D341Med (cell line): ENCODE data around the gene CSNK1G2.

Source experiments
- DNase-seq: peaks from one replicate; pipeline ENCODE4 v3.0.0; 2012; ENCODE audit warnings: low spot score

Gene CSNK1G2

DNA sequence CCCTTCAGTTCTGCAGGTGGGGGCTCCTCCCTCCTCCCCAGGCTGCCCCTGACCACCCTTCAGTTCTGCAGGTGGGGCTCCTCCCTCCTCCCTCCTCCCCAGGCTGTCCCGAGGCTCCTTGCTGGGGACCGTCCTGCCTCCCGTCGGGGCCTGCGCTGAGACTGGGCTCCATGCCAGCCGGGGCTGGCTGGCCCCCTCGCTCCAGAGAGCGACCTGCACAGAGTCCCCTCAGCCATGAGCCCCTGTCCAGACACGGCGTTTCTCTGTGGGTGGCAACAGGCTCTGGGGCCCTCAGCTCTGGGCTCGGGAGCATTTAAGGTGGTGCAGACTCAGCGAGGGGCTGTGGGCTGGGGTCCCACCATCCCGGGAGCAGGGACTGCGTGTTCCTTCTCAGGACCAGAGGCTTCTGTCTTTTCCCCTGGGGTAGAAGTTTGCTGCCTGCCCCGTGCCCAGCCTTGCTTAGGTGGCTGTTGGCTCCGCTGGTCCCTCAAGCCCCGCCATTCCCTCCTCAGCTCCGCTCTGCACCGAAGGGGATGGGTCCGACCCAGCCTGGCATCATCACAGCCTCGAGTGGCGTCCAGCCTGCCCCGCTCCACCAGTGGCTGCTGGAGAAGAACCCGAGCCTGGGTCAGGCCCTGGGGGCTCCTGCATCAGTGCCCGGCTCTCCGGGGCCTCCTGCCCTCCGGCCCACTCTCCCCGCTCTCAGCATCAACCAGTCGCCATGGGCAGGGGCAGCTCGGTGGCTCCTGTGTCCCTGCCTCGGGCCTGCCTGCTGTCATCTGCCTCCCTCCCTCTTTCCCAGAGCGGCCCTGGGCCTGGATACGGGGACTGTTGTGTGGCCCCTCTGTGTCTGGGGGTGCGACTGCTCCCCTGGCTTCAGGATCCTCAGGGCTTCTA lies 27.6 kb downstream of the CSNK1G2 start:
- DNase-seq: no peak

DNA sequence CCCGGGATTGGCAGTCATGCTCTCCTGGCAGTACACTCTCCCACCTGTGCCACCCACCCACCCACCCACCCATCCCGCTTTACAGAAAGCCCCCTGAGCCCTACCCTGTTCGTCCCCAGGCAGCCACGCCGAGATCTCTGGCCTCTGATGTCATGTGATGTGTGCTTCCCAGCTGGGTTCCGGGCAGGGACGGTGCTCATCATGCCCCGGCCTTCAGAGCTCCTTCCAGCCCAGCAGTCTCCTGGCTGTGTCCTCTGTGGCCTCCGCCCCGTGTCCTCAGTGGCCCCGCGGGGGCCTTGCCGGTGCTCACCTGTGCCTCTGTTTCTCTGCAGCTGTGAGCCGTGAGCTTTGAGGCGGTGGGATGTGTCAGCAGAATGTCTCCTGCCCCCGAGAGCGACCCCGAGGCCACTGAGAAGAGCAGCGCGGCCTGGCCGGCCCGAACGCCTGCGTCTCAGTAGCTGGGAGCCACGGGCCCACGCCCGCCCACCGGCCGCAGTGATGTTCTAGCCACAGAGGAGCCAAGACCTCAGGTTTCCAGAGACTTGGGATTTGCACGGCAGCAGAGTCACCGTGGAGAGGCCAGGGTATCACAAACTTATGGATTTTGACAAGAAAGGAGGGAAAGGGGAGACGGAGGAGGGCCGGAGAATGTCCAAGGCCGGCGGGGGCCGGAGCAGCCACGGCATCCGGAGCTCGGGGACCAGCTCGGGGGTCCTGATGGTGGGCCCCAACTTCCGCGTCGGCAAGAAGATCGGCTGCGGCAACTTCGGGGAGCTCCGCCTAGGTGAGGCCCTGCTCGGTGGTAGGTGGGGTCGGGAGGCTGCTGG lies 28.4 kb downstream of the CSNK1G2 start:
- no peak for DNase-seq

DNA sequence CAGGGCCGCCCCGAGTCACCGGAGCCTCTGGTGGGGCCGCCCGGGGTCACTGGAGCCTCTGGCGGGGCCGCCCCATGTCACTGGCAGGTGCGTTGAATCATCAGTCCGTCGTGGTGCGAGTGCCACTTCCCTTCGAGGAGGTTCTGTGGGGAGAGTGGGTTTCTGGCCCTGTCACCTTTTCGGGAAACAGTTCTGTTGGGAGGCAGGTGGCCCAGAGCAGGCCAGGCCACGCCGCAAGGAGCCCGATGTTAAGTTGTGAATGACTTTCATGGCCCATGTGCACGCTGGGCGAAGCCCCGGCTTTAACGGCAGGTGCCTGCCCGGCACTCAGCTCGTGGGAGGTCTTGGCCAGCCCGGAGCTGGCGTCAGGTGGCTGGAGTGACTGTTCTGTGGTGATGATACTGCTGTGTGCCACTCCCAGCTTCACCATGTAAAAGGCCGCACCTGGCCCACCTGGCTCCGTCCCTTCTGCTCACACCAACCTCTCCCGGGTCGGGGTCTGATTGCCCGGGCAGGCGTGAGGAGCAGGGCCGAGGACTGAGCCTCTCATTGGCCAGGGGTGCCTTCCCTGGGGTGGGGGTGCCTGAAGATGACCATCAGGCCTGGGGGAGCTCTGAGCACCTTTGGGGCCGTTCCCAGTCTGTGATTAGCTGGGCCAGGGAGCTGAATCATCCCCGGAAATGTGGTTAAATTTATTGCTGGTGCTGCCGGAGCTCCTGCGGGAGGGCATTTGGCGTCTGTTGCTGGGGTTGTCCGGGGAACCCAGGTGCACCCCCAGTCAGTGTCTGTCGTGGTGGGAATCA lies 29.2 kb downstream of the CSNK1G2 start:
- DNase-seq: no peak

DNA sequence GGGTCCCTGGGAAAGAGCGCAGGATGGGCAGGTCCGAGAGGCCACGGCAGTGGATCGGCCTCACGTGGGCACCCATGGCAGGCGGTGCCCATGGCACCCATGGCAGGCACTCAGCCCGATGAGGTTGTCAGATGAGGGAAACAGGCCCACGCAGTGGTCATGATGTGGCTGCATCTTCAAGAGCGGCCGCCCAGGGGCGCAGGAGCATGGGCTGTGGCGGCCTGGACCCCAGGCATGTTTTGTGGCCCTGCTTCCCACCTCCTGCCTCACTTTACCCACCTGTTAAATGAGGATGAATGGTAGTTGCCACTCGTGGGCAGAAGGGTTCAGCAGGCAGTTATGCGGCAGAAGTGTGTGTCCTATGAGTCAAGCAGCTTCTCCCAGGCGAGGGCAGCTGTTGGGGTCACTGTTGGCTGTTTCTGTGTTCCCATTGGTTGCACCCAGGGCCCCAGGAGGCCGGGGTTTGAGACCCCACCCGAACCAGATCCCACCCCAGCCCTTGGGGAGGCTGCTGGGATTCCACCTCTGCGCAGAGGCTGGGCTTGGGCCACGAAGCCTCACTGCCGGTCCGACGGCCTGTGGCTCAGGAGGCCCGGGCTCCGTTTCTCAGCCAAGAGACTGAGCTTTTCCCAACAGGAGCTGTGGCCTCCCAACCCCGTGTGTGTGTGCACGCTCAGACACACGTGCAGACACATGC lies 30.0 kb downstream of the CSNK1G2 start:
- no peak for DNase-seq

DNA sequence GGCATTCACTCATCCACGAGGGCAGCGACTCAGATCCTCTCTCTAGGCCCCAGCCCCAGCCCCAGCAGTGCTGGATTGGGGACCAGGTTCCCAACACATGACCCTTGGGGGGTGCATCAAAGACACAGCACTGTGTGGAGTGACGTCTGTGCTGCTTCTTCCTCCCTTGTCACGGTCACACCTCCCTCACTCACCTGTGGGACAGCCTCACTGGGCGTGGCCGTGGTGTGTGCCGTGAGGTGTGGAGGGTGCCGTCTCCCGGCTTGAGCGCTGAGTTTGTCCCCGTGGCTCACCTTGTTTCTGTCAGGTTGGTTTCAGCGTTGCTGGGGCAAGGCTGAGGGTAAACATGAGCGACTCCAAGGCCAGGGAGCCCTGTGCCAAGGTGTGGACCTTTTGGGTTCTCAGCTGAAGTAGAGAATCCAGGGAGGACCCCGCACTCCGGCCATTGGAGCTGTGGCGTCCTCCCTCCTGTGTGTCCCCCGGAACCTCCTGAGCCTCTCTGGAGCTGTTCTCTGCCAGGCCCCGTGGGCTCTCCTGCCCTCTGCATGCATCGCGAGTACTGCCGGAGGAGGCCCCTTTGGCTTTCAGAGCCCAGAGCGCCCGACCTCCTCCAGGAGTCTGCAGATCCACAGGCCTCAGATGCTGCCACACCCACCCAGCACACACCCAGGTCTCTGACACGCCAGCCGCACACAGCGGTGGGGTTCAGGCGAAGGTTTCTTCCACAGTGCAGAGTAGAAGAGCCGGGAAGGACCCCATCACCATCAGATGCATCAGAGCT lies 33.6 kb downstream of the CSNK1G2 start:
- no peak for DNase-seq

DNA sequence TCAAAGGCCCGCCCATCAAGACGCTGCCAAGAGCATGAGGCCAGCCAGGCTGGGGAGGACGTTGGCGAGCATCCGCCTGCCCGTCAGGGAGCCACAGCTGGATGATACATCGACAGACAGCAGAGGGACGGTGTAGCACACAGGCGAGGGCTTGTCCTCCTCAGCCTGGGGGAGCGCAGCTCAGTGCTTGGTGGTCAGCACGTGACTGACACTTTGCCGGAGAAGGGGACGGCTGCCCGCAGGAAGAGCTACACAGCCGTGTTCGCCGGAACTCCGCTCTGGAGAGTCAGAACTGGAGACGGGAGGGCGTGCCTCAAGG lies 34.1 kb downstream of the CSNK1G2 start:
- no peak for DNase-seq

DNA sequence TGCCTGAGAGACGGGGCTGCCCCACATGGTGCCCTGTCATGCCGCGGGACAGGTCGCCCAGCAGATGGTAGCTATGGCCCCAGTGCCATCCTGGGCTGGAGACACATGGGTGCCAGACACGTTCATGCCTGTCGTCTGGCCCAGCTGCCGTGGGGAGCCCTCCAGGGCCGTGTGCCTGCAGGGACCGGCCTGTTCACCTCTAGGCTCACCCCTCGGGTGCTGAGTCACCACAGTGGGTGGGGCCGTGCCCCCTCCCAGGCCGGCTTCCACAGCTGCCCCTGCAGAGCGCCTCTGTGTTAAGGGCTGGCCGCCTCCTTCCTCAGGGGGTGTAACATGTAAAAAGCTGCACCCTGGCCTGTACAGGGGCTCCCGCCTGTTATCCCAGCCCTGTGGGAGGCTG lies 36.1 kb downstream of the CSNK1G2 start:
- DNase-seq: no peak

DNA sequence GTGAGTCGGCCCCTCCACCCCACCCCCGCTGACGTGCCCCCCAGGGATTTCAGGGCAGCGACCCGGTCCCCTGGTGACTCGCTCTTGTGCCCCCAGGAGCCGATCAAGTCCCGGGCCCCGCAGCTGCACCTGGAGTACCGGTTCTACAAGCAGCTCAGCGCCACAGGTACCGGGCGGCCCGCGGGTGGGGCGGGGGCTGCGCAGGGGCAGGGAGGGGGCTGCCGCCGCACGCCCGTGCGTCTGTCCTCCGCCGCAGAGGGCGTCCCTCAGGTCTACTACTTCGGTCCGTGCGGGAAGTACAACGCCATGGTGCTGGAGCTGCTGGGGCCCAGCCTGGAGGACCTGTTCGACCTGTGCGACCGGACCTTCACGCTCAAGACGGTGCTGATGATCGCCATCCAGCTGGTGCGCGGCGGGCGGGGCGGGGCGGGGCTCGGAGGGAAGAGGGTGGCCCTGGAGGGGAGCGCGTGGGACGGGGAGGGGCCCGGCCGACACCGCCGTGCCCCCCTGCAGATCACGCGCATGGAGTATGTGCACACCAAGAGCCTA lies 37.4 kb downstream of the CSNK1G2 start:
- DNase-seq: no peak

DNA sequence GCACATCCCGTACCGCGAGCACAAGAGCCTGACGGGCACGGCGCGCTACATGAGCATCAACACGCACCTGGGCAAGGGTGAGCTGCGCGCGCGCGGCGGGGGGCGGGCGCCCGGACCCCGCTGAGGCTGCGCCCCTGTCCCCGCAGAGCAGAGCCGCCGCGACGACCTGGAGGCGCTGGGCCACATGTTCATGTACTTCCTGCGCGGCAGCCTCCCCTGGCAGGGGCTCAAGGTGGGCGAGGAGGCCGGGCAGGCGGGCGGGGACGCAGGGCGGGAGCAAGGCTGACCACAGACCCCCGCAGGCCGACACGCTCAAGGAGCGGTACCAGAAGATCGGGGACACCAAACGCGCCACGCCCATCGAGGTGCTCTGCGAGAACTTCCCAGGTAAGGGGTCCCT lies 38.0 kb downstream of the CSNK1G2 start:
- DNase-seq: no peak

DNA sequence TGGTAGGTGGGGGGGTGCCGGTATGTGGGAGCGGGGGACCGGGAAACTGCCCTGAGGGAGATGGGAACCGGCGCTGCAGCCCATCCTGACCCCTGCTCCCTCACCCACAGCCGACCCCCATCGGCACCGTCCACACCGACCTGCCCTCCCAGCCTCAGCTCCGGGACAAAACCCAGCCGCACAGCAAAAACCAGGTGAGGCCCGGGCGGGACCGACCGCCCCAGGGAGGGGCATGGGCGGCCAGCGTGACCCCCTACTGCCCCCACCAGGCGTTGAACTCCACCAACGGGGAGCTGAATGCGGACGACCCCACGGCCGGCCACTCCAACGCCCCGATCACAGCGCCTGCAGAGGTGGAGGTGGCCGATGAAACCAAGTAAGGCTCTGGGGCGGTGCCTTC lies 38.7 kb downstream of the CSNK1G2 start:
- no peak for DNase-seq

DNA sequence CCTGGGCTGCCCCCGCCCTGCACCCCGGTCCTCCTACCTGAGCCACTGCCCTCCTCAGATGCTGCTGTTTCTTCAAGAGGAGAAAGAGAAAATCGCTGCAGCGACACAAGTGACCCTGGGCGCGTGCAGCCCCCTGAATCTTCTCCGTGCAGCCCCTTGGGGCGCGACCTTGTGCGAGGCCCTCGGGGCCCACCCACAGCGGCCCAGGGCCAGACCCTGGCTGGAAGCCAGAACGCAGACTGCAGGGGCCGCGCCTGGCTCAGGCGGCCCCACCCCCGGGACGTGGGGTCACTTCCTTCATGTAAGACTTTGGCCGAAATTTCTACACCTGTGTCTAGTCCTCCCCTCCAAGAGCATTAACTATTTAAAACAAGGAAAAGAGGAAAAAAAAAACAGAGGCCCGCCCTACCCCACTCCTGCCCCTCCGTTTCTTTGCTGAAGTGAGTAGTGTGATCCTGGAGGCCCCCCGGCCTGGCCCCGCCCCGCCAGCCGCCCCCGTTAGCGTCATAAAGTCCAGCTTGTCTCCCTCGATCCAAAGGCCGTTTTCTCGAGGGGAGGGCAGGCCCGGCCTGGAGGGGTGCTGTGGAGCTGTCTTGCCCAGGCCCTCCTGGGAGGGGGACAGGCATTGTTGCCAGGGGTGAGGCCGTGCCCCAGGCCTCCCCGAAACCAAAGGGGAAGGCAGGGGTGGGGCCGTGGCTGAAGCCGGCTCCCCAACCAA lies 39.3 kb downstream of the CSNK1G2 start:
- no peak for DNase-seq

DNA sequence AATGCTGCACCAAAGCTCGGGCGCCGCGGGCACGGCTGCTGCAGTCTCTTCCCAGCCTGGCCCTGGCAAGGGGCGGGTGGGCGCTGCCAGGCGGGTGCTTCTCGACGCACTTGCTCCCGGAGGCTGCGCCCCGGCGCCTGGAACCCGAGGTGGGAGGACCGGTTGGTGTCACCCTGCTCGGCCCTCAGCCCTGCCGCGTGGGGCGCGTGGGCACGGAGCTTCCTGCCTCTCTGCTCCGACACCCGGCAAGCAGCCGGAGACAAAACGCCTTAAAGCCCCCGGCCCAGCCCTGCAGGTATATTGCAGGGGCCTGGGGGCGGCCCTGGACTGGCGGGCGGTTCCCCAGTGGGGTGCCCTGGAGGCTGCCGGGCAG lies 39.8 kb downstream of the CSNK1G2 start:
- DNase-seq: no peak

DNA sequence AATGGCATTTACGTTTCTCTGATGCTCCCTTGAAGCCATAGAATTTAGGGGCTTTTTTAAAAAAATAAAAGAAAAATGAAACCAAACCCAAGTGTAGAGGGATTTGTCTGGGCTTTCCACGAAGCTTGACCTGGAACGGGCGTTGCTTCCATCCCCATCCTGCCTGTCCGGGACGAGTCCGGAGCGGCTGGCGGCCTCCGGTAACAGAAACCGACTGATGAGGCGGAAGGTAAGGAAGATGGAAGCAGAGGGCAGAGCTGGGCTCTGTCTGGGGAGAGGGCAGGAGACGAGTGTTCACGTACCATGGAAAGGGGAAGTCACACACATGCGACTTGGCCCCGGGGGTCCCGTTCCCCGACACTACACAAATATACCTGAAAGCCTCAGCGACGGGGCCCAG lies 40.3 kb downstream of the CSNK1G2 start:
- no peak for DNase-seq

DNA sequence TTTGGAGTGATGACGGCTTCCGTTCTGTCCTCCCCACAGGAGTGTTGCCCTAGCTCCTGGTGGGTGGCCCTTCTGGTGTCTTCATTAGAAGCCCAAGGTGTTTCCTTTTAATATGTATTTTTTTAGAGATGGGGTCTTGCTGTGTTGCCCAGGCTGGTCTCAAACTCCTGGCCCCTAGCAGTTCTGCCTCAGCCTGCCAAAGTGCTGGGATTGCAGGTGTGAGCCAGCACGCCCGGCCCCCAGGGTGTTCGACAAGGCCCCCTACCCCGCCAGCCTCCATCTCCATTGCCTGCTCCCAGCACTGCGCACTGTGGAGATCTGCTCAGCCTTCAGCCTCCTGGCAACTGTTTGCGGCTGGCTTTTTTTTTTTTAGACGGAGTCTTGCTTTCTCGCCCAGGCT lies 43.4 kb downstream of the CSNK1G2 start:
- DNase-seq: no peak

DNA sequence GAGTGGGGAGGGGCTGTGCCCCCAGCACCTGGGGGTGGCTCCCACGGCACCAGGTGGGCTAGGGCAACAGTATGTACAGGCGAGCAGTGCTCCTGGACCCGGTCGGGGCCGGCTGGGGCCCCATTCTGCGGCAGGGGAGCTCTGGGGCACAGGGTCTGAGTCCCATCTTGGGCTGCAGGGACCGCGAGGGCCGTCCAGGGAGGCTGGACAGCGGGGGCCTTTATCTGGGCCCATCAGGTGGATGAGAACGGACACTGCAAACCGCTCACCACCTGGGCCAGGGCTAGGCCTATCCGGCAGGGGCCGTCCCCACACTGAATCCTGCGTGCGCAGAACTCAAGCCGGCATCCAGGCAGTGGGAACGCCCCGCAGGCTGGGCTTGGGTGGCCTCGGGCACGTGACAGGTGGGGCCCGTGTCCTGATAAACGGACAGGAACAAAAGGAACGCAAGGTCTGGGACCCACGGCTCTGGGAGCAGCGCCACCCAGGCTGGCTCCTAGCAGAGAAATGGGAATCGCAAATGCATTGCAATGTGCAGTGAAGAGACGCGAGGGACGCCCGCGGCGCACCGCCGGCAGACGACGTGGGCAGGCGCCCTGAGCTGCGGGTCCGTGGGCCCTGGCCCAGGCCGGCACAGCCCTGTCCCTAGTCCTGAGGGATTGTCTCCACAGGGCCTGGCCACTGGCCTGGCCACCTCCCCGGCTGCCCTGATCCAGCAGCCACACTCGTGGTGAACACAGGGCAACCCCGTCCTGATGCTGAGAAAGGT lies 44.8 kb downstream of the CSNK1G2 start:
- DNase-seq: no peak

DNA sequence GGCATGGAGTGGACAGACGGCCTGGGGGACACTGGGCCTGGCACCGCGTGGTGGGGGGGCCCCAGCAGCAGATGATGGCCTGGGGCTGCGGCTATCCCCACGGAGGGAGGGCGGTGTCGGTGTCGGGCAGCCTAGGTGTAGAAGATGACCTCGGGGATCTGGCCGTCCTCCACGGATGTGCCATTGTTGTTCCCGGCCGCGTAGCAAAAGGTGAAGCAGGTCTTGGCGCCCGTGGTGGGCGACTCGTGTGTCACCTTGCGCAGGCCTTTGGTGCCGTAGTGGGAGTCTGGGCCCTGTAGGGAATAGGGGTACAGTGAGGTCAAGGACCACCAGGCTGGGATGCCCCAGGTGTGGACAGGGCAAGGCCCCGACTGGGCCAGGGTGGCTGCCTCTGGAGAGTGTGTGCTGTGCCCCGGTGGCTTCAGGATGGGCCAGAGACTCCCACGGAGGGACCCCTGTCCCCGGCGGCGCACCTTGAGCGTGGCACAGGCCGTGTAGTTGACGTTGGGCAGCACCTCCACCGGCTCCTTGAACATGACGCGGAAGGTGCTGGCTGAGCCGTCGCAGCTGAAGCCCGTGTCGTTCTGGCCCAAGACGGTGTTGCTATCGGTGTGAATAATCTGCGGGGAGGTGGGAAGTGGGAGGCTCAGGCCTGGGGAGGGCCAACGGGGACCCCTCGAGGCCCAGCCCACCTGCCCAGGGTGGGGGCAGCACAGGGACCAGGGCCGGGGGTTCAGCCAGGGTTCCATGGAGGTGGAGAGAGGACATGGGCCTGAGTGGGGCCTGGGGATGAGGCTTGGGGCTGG lies 45.6 kb downstream of the CSNK1G2 start:
- DNase-seq: no peak

DNA sequence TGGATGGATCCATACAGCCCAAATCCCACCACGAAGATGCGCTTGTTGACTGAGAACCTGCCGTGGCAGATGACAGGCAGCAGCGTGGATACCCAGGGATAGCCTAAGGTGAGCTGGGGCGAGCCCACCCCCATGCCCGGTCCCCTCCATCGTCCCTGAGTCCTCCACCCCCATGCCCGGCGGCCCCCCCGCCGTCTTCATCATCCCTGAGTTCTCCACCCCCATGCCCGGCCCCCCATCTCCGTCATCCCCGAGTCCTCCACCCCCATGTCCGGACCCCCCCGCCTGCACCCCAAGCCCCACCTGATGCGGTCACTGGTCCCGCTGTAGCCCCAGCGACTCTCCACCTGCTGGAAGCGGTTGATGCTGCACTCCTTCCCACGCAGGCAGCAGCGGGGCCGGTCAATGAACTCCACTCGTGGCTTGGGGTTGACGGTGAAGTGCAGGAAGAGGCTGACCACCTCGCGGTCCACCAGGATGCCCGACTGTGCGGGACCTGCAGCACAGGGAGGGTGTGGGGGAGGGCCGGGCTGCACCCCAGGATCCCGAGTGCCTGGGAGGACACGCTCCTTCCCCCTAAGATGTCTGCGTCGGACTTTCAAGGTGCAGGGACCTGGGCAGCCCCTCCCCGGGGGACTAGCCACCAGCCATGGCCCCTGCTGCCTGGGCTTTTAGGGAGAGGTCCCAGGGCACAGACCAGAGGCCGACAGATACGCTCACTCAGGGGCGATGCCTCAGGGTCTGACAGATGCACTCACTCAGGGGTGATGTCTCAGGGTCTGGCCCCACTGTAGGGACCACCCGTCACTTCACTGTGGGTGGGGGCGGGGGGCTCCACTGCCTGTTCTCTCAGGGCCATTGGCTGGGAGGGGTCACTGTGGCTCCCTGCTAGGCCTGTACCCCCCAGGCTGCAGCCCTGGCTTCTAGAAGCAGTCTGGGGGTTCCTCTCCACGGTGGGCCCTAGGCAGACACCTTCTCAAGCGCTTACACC lies 46.5 kb downstream of the CSNK1G2 start:
- DNase-seq: no peak
